Spleen (tissue), 11 donors: ENCODE data around the gene YJU2. TPM values are rescaled to one million over a fixed set of nuclear protein-coding genes. Genes with fewer than 3 reads are reported as not detected.

Source experiments
- DNase-seq: peaks from one replicate; pipeline ENCODE4 v3.0.0-alpha.2; 2020
- H3K27ac ChIP-seq, 8 donors: fragments of 200-600 bp; sonication (generic) in 7 of 8; 1 replicate in 4 of 8; 2 replicates in 4 of 8; pipeline versions ENCODE4 v1.5.0 to v1.8.0; 2016 to 2021; ENCODE audit warnings: inconsistent platforms in 4 of 8, mild to moderate bottlenecking in 4 of 8, moderate library complexity in 1 of 8
- H3K27me3 ChIP-seq, 7 donors: fragments of 200-600 bp; sonication (generic) in 6 of 7; replicated peaks in 1 of 7; 1 replicate in 4 of 7; 2 replicates in 3 of 7; pipeline versions ENCODE4 v1.5.0 to v1.8.0; 2016 to 2021; ENCODE audit warnings: inconsistent platforms in 3 of 7, mild to moderate bottlenecking in 1 of 7
- H3K36me3 ChIP-seq, 6 donors: fragments of 200-600 bp; sonication (generic) in 5 of 6; 1 replicate in 4 of 6; 2 replicates in 2 of 6; pipeline versions ENCODE4 v1.5.0 to v1.8.0; 2016 to 2021; ENCODE audit warnings: inconsistent platforms in 2 of 6
- H3K4me1 ChIP-seq, 6 donors: fragments of 200-600 bp; sonication (generic) in 5 of 6; 1 replicate in 3 of 6; 2 replicates in 3 of 6; pipeline versions ENCODE4 v1.5.0 to v1.8.0; 2016 to 2021; ENCODE audit warnings: inconsistent platforms in 3 of 6
- H3K4me3 ChIP-seq, 8 donors: fragments of 200-600 bp; sonication (generic) in 7 of 8; 1 replicate in 4 of 8; 2 replicates in 4 of 8; pipeline versions ENCODE4 v1.5.0 to v1.8.0; 2016 to 2021; ENCODE audit warnings: inconsistent platforms in 4 of 8, mild to moderate bottlenecking in 4 of 8, moderate library complexity in 2 of 8
- H3K9me3 ChIP-seq, 8 donors: fragments of 200-600 bp; sonication (generic) in 7 of 8; 1 replicate in 4 of 8; 2 replicates in 4 of 8; pipeline versions ENCODE4 v1.5.0 to v1.8.0; 2016 to 2021; ENCODE audit warnings: inconsistent platforms in 4 of 8
- CTCF ChIP-seq, 11 experiments: fragments of 200-600 bp in 7 of 11; fragments of 450-650 bp in 4 of 11; sonication (generic) in 4 of 11; IDR thresholded peaks in 8 of 11; conservative IDR thresholded peaks in 3 of 11; 1 replicate in 7 of 11; 2 replicates in 4 of 11; pipeline versions ENCODE4 v1.4.0 to v1.8.0; 2016 to 2021; ENCODE audit warnings: antibody characterized with exemption in 11 of 11, inconsistent platforms in 4 of 11, mild to moderate bottlenecking in 1 of 11
- POLR2A ChIP-seq, 3 donors: fragments of 450-650 bp; IDR thresholded peaks; one replicate each; pipeline ENCODE4 v1.5.1; 2017; ENCODE audit warnings: antibody characterized with exemption in 3 of 3, mild to moderate bottlenecking in 1 of 3
- POLR2AphosphoS5 ChIP-seq, 3 donors: sonication (generic); formaldehyde crosslinking; IDR thresholded peaks; one replicate each; pipeline ENCODE4 v1.5.1; 2017; ENCODE audit warnings: antibody characterized with exemption in 3 of 3
- WGBS, 5 donors: extraction: QIAGEN DNeasy Blood & Tissue Kit in 3 of 5; methylation state at CpG; one replicate each; pipeline versions ENCODE4 v1.1.5 to v1.1.7; 2013 to 2018; 5-methylcytosine and 5-hydroxymethylcytosine counted together
- intact Hi-C: fragments of 100-400 bp; cut with DNase I; formaldehyde crosslinking; loops from one replicate; pipeline ENCODE4 v1.15.0; 2023; ENCODE audit warnings: low total_unique reads
- polyA plus RNA-seq, 3 donors: library from polyadenylated mRNA; stranded (reverse); fragments of 200-250 nt; gene quantifications; one replicate each; pipeline ENCODE4 v1.2.1, GENCODE V29; 2013
- total RNA-seq, 7 donors: library from RNA; depleted of rRNA in 3 of 7; stranded (reverse); fragments of >200 nt in 3 of 7; fragmentation: NEBNext Ultra II Directional in 4 of 7; extraction: Animal tissue kit (Norgen Biotek cat#: 25700) in 4 of 7; gene quantifications; one replicate each; pipeline versions ENCODE4 v1.1.0 to v1.2.1, GENCODE V29; 2016 to 2021
- donor health status: healthy with polysubstance abuse.
- donor health status: DM: no; HTN: no; CAD: no; lungs with moderate emphysema.
- donor health status: DM: no; HTN: no; CAD: no.
- donor health status: Bipolar disorder and iron deficiency.
- donor health status: healthy.
- donor health status: DM: no; HTN: no; CAD: no.
- donor health status: DM: yes; HTN: yes; CAD: no.

YJU2 gene
- total and polyA plus RNA-seq, 10 donors: 17.4 to 34.0 (median 22.5) TPM

- H3K27ac ChIP-seq: no peak overlapping the region
- 78 to 84% (median 81%) methylated on average over 8 of the region's 8 CpGs for WGBS, 5 donors
- no peak for DNase-seq
- H3K9me3 ChIP-seq: no peaks in the 10 kb centered on the region
- H3K4me3 ChIP-seq: no peak overlapping the region
- H3K4me1 ChIP-seq: no peaks in the 10 kb centered on the region
- peaks cover 0 to 77% (median 5%) of the 10 kb centered on the region in 7 donors for H3K27me3 ChIP-seq
- H3K36me3 ChIP-seq: no peaks in the 10 kb centered on the region
- TF ChIP-seq POLR2AphosphoS5 (IDR thresholded peaks at IDR 0.05): no peak
- no peak for TF ChIP-seq POLR2A (IDR thresholded peaks at IDR 0.05)
- no peak for TF ChIP-seq CTCF (IDR thresholded peaks at IDR 0.05 in 8 of 11, conservative IDR thresholded peaks at IDR 0.05 in 3 of 11)
- intact Hi-C loops: no loop called here
Measured at GRCh38 chr19:4291184-4291732, 44.4 kb downstream of the YJU2 start.

GRCh38 chr19:4292515-4292914 lies 45.6 kb downstream of the YJU2 start:
- WGBS, 5 donors: 81 to 89% (median 87%) methylated on average over 15 of the region's 15 CpGs
- H3K27me3 ChIP-seq: peaks cover 0 to 70% (median 5%) of the 10 kb centered on the region in 7 donors
- no peaks in the 10 kb centered on the region for H3K4me1 ChIP-seq

GRCh38 chr19:4294389-4294788 lies 47.5 kb downstream of the YJU2 start:
- no peak overlapping the region for H3K4me3 ChIP-seq
- peaks cover 0 to 57% (median 5%) of the 10 kb centered on the region in 7 donors for H3K27me3 ChIP-seq
- TF ChIP-seq CTCF (IDR thresholded peaks at IDR 0.05 in 8 of 11, conservative IDR thresholded peaks at IDR 0.05 in 3 of 11): no peak
- no peak for TF ChIP-seq POLR2AphosphoS5 (IDR thresholded peaks at IDR 0.05)
- TF ChIP-seq POLR2A (IDR thresholded peaks at IDR 0.05): no peak
- H3K27ac ChIP-seq: no peak overlapping the region
- intact Hi-C loops: no loop called here
- WGBS, 5 donors: 56 to 91% (median 72%) methylated on average over 10 of the region's 10 CpGs
- DNase-seq: no peak
- no peaks in the 10 kb centered on the region for H3K4me1 ChIP-seq
- H3K36me3 ChIP-seq: no peaks in the 10 kb centered on the region
- H3K9me3 ChIP-seq: no peaks in the 10 kb centered on the region

More at GRCh38 chr19:4292515-4292914, 45.6 kb downstream of the YJU2 start:
- DNase-seq: no peak
- intact Hi-C loops: no loop called here
- Histone ChIP-seq H3K36me3 (no peaks in the 10 kb centered on the region), H3K27ac (no peak overlapping the region), H3K4me3 (no peak overlapping the region), H3K9me3 (no peaks in the 10 kb centered on the region)
- TF ChIP-seq CTCF (IDR thresholded peaks at IDR 0.05 in 8 of 11, conservative IDR thresholded peaks at IDR 0.05 in 3 of 11) (no peak), POLR2A (IDR thresholded peaks at IDR 0.05) (no peak), POLR2AphosphoS5 (IDR thresholded peaks at IDR 0.05) (no peak)

- Histone ChIP-seq H3K4me1 (no peaks in the 10 kb centered on the region), H3K27me3 (peaks cover 0 to 45% (median 0%) of the 10 kb centered on the region in 7 donors), H3K4me3 (no peak overlapping the region), H3K36me3 (no peaks in the 10 kb centered on the region), H3K9me3 (no peaks in the 10 kb centered on the region), H3K27ac (no peak overlapping the region)
- intact Hi-C loops: no loop called here
- WGBS, 5 donors: 48 to 66% (median 56%) methylated on average over 14 of the region's 14 CpGs
- TF ChIP-seq POLR2A (IDR thresholded peaks at IDR 0.05) (no peak), CTCF (IDR thresholded peaks at IDR 0.05 in 8 of 11, conservative IDR thresholded peaks at IDR 0.05 in 3 of 11) (no peak)
- DNase-seq: no peak
Measured at GRCh38 chr19:4295972-4296771, 49.3 kb downstream of the YJU2 start.
